NCI-H82 (cell line): ENCODE data around the gene ROCK2.

Experiments used
- DNase-seq: peaks from one replicate; lab custom pipeline; 2025; lab: John Stamatoyannopoulos, UW

The ROCK2 gene

GRCh38 chr2:11309706-11310105 is 34.7 kb downstream of the ROCK2 start:
- DNase-seq = no peak

- DNase-seq = no peak
Observed at GRCh38 chr2:11307764-11308415, 36.5 kb downstream of the ROCK2 start.

DNA sequence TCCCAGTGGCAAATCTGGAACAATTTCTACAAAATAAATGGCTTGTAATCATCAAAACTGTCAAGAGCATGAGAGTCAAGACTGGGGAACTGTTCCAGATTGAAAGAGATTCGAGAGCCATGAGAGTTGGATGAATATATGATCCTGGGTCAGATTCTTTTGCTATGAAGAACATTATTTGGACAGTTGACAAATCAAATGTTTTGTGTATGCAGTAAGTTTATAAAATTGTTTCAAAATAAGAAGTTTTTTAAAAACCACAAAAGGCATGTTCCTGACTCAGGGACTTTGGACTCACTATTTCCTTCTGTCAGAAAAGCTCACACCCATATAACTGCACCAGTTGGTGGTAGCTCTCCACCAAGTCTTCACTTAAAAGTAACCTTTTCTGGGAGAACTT is 38.5 kb downstream of the ROCK2 start:
- no peak for DNase-seq

GRCh38 chr2:11305338-11305737 is 39.1 kb downstream of the ROCK2 start:
- no peak for DNase-seq

- no peak for DNase-seq
Observed at GRCh38 chr2:11304476-11304875, 40.0 kb downstream of the ROCK2 start.

GRCh38 chr2:11303290-11304013 is 41.0 kb downstream of the ROCK2 start:
- DNase-seq = no peak

DNA sequence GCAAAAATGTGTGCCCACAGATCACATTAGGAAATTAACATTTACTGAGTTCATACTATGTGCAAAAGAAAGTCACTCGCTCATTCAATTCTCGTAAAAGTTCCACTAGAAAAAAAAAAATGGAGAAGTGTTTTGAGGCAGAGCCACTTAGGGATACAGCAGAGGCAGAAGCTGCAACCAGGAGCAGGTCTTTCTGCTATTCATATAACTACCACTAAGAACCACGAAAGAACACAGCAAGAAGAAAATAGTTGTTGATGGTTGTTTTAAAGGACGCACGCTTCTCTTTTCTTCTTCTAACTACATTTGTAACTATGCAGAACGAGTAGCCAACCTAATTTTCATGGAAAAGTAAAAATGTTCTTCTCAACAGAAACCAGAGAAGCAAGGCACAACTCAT is 45.0 kb downstream of the ROCK2 start:
- DNase-seq = no peak

DNA sequence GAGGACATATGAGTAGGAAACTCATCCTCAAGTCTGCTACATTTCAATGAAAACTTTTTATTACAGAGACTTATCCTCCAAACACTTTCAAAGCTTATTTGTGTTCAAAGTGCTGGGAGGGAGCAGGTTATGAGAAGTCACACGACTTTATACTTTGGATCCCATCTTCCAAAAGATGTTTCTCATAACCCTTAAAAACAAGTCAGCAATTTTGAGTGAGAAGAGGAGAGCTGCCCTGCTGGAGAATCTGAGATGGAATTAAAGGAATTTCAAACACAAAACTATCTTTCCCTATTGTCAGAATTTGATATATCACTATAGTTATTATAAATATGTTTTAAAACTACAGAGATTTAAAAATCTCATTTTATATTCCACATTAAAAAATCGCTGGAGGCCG is 45.8 kb downstream of the ROCK2 start:
- no peak for DNase-seq

GRCh38 chr2:11296401-11296800 is 48.0 kb downstream of the ROCK2 start:
- no peak for DNase-seq

DNA sequence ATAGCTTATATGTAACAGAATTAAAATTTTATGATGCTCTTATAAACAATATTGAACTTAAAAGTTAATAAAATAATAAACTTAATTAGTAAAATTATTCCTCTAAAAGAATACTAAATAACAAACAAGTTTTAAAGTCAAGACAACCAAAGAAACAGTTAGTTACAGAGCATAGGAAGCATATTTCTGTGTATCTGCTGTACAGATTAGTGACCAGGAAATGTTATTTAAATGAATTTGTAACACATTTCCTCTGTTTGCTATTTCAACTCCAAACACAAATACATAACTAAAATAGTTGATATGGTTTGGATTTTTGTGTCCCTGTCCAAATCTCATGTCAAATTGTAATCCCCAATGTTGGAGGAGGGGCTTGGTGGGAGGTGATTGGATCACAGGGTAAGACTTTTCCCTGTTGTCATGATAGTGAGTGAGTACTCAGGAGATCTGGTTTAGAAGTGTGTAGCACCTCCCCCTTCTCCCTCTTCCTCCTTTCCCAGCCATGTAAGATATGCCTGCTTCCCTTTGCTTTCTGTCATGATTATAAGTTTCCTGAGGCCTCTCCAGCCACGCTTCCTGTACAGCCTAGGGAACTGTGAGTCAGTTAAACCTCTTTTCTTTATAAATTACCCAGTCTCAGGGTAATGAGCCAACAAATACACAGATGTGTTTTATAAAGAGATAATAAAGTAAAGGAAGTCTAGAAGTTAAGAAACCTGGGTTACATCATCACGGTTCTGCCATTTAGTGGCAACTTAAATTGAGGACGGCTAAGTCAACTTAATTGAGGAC is 51.8 kb downstream of the ROCK2 start:
- peak; percentile 56 for DNase-seq

GRCh38 chr2:11290713-11291112 is 53.7 kb downstream of the ROCK2 start:
- DNase-seq = no peak

DNA sequence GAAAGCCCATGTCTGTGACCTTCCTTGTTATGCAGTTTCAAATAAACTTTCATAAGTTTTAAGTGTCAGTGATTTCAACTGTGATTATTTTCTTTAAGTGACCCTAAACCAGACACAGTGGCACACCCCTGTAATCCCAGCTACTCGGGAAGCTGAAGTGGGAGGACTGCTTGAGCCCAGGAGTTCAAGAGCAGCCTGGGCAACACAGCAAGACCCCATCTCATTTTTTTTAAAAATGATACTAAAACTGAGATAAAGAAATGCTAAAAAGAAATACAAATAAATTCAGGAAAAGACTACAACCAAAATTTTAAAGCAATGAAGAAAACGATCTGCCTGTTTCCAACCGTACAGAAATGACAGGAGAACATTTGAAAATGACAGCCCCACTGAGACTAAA is 54.2 kb downstream of the ROCK2 start:
- no peak for DNase-seq

DNA sequence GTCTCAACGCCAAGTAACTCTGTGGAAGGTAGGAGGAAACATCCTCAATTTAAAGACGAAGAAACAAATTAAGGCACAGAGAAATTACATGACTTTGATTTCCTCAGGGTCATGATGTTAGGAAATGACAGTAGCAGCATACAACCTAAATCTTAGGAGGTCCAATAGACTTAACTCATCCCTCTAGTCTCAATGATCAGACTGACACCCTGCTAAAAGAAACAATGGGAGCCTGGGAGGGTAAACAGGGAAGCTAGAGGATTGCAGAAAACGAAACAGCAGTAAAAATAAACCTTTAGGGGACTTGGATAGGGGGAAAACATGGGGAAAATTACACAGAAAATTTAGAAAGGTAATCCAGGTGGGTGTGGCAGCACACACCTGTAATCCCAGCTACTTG is 56.0 kb downstream of the ROCK2 start:
- no peak for DNase-seq

DNA sequence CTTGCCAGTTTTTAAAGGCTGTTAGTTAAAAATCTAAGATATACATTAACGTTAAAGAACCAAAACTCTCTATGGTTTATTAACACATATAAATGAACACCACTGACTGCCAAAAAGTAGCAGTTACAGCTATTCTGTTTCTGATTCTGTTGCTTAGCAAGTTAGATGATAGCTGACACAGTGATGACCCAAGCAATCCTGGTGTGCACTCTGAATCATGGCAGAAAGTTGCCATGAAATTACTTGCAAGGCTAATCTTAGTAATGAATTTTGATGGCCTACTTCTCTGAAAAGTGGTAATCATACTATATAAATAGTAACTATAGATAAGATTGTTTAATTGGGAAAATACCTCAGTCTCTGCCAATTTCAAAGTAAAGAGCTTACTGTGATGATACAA is 57.7 kb downstream of the ROCK2 start:
- no peak for DNase-seq

DNA sequence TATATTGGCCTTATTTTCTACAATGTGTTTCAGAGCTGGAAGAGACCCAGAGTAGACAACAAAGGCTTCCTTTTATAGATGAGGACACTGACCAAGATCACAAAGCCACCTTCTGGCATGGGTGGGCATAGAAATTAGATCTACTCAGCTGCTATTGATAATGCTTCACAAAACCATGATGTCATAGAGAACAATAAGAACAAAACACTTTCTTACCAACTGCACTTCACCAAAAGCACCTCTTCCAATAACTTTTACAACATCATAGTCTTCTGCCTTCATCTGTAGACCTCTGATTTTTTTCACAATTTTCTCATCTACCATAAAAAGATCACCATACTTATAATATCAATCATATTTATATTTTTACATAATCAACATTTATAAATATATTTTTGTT is 58.1 kb downstream of the ROCK2 start:
- DNase-seq = no peak

GRCh38 chr2:11285499-11285898 is 58.9 kb downstream of the ROCK2 start:
- no peak for DNase-seq

DNA sequence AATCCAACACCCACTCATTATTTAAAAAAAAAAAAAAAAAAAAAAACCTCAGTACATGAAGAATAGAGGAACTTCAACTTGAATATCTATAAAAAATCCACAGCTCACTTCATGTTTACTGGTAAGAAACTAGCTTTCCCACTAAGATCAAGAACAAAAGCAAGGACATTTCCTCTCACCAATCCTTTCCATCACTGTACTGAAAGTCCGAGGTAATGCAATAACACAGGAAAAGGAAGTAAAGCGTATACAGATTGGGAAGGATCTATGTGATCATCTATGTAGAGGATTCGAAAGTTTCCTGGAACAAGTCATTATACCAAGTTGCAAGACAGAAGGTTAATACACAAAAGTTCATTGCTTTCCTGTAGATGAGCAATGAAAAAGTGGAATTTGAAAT is 63.2 kb downstream of the ROCK2 start:
- no peak for DNase-seq

- no peak for DNase-seq
Observed at GRCh38 chr2:11280713-11281112, 63.7 kb downstream of the ROCK2 start.

DNA sequence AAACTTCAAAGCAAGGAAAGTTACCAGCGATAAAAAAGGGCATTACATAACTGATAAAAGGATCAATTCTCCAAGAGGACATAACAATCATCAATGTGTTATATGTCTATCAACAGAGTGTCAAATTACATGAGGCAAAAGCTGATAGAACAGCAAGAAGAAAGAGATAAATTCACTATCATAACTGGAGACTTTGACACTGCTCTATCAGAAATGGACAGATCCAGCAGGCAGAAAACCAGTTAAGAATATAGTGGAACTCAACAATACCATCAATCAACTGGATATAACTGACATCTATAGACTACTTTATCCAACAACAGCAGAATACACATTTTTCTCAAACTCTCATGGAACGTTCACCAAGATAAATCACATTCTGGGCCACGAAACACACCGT is 65.0 kb downstream of the ROCK2 start:
- no peak for DNase-seq

- no peak for DNase-seq
Observed at GRCh38 chr2:11278219-11278618, 66.2 kb downstream of the ROCK2 start.

GRCh38 chr2:11275910-11276309 is 68.5 kb downstream of the ROCK2 start:
- no peak for DNase-seq

GRCh38 chr2:11270891-11271290 is 73.5 kb downstream of the ROCK2 start:
- no peak for DNase-seq

GRCh38 chr2:11267931-11268330 is 76.5 kb downstream of the ROCK2 start:
- no peak for DNase-seq
